Measurements from ENCODE around the gene ITGA1. TPM values are rescaled to one million over a fixed set of nuclear protein-coding genes. Genes with fewer than 3 reads are reported as not detected.

The ITGA1 gene
- 0.64 to 1.1 TPM (median 0.92 TPM) in 5 replicates for total RNA-seq (2022; extraction: Qiagen RNA extraction)

DNA sequence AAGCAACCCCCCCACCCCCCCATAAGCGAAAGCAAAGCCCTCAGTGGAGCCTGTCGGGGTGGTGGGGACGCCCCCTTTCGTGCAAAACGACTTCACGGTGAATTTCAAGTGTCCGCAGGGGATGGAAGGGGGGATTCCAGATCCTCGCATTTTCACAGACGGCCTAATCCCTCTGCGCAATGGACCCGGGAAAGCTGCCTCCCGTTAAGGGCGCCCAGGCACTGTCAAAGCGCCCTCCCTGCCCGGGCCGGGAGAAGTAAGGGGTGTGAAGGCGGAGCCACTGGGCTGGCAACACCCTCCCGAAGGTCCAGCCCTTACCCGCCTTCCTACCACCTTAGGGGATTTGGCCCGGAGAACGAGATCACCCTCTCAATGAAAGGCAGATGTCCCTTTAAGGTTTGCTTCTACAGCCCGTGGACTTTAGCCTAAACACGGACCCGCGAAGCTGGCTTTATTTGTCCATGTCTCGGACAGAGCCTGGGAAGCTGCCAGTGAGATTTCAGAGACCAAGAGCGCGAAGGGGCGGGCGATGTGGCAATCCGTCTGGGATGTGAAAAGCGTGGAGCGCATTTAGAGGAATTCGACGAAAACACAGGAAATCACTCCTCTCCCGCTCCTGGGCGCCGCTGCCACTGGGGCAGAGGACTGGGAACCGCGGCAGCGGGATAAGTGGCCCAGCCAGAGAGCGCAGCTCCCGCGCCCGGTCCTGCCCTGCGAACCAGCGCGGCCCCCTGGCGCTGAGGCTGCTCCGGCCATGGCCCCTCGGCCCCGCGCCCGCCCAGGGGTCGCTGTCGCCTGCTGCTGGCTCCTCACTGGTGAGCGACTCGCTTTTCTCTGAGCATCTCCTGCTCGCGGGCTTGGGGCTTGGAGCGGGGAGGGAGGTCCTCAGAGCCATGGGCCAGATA lies at the start of gene ITGA1, which contains the start of gene PELO:
ITGA1 (plus strand) TSS at position 317 of the 905 bp plus-strand sequence; CDS start at position 755, 438 bp downstream.
PELO (plus strand) TSS at position 317 of the 905 bp plus-strand sequence. CDS start 12,479 bp downstream, outside the sequence.

DNA sequence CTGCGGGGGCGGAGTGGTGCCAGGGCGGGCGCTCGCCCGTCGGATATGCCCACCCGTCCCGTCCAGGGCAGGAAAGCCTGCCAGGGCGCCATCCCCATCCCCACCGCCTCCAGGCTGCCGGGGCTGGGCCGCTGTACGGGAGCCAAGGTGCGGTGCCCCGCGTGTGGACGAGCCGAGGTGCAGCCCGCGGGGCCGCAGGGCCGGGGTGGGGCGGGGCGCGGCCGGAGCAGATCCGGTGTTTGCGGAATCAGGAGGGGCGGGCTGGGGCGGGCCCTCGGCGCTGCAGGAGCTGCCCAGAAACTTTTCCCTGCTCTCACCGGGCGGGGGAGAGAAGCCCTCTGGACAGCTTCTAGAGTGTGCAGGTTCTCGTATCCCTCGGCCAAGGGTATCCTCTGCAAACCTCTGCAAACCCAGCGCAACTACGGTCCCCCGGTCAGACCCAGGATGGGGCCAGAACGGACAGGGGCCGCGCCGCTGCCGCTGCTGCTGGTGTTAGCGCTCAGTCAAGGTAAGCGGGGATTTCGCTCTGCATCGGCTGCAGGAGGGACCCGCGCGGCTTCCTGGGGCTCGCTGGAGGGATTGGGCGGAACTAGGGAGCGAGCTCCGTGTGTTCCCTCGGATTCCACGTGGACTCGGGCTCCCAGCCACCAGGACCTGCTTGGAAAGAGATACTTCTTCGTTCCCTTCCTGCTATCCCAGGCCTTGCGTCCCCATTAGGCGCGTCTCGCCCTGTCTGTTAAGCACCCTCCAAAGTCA lies 201.5 kb downstream of the ITGA1 start, which contains the start of gene ITGA2:
ITGA2 (plus strand) TSS at position 328 of the 756 bp plus-strand sequence; CDS start at position 445, 117 bp downstream.

Other genes starting within 250 kb of the ITGA1 start
- gene PELO, start within 50 bp of the ITGA1 start, total RNA-seq (2022; extraction: Qiagen RNA extraction) = 15.9 to 19.4 TPM (median 17.5 TPM) in 5 replicates
- gene ITGA2, start 201.4 kb downstream of the ITGA1 start, total RNA-seq (2022; extraction: Qiagen RNA extraction) = 10.4 to 15.2 TPM (median 13.6 TPM) in 5 replicates

Measured in A549 treated with Mapracorat at 1 μM for 4 hours (cell line).